ENCODE data around the gene CTR9.

Gene CTR9

GRCh38 chr11:10829139-10829538 is 78.1 kb downstream of the CTR9 start:
- no peak for DNase-seq
